Omental fat pad (tissue), 4 donors: ENCODE data around the gene ATG16L1. TPM values are rescaled to one million over a fixed set of nuclear protein-coding genes. Genes with fewer than 3 reads are reported as not detected.

ENCODE experiments used
- ATAC-seq: fragments of 150-250 bp; one replicate; pipeline ENCODE4 v1.9.1; 2016; ENCODE audit warnings: mild to moderate bottlenecking, moderate library complexity; ENCODE audit not compliant: low FRiP score
- DNase-seq: peaks from one replicate; pipeline ENCODE4 v3.0.0-alpha.2; 2019; ENCODE audit warnings: low spot score
- total RNA-seq, 4 donors: library from RNA; depleted of rRNA; stranded (reverse); fragments of >200 nt; gene quantifications; one replicate each; pipeline ENCODE4 v1.1.0, GENCODE V29; 2016
- TF ChIP-seq, protein P1 (sequence below), 3 donors: fragments of 450-650 bp; IDR thresholded peaks; one replicate each; pipeline ENCODE4 v1.5.1; 2016 to 2017; ENCODE audit warnings: antibody characterized with exemption in 3 of 3, mild to moderate bottlenecking in 3 of 3, moderate library complexity in 2 of 3

The ATG16L1 gene
- total RNA-seq, 4 donors from 2014 or later, result 20.6 to 55.2 (median 27.6) TPM

DNA sequence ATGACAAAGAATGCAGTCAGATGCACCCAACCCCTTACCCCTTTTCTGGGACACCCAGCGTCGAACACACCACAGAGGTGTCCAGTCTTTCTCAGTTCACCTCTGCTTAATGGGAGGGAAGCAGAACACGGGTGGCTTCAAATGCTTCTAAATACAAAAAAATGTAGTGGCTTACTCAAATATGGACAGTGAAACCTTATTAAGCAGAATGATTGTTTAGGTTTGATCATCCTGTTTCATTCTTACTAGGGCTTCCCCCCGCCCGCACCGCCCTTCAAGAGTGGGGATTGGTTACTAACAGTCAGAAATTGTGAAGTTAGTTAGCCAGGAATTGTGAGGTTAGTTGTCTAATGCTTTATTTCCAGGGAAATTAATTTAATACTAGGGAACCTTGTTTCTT, 21.6 kb downstream of the ATG16L1 start:
- no peak for ATAC-seq
- TF ChIP-seq, protein P1, sequence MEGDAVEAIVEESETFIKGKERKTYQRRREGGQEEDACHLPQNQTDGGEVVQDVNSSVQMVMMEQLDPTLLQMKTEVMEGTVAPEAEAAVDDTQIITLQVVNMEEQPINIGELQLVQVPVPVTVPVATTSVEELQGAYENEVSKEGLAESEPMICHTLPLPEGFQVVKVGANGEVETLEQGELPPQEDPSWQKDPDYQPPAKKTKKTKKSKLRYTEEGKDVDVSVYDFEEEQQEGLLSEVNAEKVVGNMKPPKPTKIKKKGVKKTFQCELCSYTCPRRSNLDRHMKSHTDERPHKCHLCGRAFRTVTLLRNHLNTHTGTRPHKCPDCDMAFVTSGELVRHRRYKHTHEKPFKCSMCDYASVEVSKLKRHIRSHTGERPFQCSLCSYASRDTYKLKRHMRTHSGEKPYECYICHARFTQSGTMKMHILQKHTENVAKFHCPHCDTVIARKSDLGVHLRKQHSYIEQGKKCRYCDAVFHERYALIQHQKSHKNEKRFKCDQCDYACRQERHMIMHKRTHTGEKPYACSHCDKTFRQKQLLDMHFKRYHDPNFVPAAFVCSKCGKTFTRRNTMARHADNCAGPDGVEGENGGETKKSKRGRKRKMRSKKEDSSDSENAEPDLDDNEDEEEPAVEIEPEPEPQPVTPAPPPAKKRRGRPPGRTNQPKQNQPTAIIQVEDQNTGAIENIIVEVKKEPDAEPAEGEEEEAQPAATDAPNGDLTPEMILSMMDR (IDR thresholded peaks at IDR 0.05), result no peak
- DNase-seq, result no peak

- ATAC-seq, result no peak
- TF ChIP-seq, protein P1 (IDR thresholded peaks at IDR 0.05), result no peak
- no peak for DNase-seq
Measured at GRCh38 chr2:233275223-233275622, 23.8 kb downstream of the ATG16L1 start.

DNA sequence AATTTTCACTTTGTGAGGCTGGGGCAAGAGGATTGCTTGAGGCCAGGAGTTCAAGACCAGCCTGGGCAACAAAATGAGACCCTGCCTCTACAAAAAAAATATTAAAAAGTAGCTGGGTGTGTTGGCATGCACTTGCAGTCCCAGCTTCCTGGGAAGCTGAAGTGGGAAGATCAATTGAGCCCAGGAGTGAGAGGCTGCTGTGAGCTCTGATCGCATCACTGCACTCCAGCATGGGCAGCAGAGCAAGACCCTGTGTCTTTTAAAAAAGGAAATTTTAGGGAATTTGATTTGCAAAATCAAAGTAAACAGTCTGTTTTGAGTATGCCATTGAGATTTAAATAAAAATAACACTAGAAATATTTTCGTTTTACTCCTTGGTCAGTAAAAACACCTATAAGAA, 27.4 kb downstream of the ATG16L1 start:
- no peak for ATAC-seq
- TF ChIP-seq, protein P1 (IDR thresholded peaks at IDR 0.05), result no peak
- no peak for DNase-seq

GRCh38 chr2:233280114-233280693, 28.7 kb downstream of the ATG16L1 start:
- no peak for ATAC-seq
- TF ChIP-seq, protein P1 (IDR thresholded peaks at IDR 0.05), result no peak
- no peak for DNase-seq

- no peak for ATAC-seq
- no peak for DNase-seq
- TF ChIP-seq, protein P1 (IDR thresholded peaks at IDR 0.05), result no peak
Measured at GRCh38 chr2:233281553-233281952, 30.1 kb downstream of the ATG16L1 start.

- DNase-seq (no peak), ATAC-seq (no peak)
- TF ChIP-seq, protein P1 (IDR thresholded peaks at IDR 0.05), result no peak
Measured at GRCh38 chr2:233281992-233282603, 30.6 kb downstream of the ATG16L1 start.

DNA sequence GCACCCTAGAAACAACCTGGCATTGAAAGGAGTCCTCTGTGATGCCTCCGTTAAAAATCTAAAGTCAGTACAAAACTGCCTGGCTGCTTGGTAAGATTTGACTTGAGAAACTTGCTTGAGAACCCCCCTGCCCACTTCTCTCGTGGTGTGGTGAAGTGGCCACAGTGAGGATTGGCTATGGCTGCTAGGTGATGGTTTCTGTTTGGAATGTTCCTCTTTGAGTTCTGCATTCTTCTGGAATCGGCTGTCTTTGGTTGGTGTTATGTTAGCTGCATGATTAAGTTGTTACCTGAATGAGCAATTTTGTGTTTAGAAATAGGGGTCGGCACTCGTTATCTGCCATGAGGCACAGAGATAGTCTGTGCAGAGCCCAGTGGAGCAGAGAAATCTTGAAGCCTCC, 34.4 kb downstream of the ATG16L1 start:
- DNase-seq (no peak), ATAC-seq (no peak)

More for the DNA sequence above, 34.4 kb downstream of the ATG16L1 start:
- TF ChIP-seq, protein P1 (IDR thresholded peaks at IDR 0.05), result no peak
